Epithelial cell of esophagus (primary cell): ENCODE data around the gene RPIA.
A peak's percentile ranks its signal among the peaks of the same experiment; 100 is the strongest.

Source experiments
- DNase-seq: peaks from one replicate; pipeline ENCODE4 v3.0.0; 2010; ENCODE audit warnings: low read depth
- H3K4me3 ChIP-seq: 2 replicates; pipeline ENCODE4 v1.5.1; 2011; ENCODE audit warnings: mild to moderate bottlenecking, low read length, control low read depth
- TF ChIP-seq, protein P1 (sequence below): IDR thresholded peaks from 2 replicates; pipeline ENCODE4 v1.5.1; 2011; ENCODE audit warnings: low read depth, mild to moderate bottlenecking, low read length, control low read depth, inconsistent platforms; ENCODE audit not compliant: insufficient read depth; ENCODE audit errors: missing control alignments

The RPIA gene

DNA sequence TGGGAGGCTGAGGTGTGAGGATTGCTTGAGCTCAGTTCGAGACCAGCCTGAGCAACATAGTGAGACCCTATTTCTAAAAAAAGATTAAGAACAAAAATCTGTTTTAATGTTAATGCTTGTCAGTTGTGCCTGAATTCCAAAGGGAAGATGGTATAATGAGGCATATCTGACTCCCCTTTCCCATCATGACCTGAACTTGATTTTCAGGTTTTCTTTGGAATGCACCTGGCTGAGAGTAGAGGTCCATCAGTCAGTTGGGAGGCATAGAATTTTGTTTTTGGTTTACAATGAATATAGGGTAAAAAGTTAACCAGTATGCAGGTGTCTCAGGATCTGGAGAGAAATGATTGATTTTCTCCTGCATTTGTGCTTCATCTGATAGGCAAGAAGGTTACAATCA is 20.4 kb downstream of the RPIA start:
- TF ChIP-seq, protein P1, sequence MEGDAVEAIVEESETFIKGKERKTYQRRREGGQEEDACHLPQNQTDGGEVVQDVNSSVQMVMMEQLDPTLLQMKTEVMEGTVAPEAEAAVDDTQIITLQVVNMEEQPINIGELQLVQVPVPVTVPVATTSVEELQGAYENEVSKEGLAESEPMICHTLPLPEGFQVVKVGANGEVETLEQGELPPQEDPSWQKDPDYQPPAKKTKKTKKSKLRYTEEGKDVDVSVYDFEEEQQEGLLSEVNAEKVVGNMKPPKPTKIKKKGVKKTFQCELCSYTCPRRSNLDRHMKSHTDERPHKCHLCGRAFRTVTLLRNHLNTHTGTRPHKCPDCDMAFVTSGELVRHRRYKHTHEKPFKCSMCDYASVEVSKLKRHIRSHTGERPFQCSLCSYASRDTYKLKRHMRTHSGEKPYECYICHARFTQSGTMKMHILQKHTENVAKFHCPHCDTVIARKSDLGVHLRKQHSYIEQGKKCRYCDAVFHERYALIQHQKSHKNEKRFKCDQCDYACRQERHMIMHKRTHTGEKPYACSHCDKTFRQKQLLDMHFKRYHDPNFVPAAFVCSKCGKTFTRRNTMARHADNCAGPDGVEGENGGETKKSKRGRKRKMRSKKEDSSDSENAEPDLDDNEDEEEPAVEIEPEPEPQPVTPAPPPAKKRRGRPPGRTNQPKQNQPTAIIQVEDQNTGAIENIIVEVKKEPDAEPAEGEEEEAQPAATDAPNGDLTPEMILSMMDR, result no peak
- no peak overlapping the region for H3K4me3 ChIP-seq
- peak; percentile 52 for DNase-seq

DNA sequence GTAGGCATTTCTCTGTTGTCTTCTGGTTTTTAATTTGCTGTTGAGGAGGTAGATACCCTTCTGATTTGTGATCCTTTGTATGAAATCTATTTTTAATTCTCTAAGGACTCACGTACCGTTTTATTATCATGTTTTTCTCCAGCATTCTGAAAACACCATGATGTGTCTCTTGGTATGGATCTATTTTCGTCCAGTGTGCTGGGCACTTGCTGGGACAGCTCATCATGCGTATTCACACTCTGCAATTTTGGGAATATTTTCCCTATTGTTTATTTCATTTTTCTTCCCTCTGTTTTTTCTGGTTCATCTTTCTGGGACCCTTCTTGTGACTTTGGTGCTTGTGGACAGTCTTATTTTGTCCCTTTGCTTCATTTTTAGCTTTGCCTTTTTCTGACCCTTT is 21.9 kb downstream of the RPIA start:
- TF ChIP-seq, protein P1, result no peak
- no peak overlapping the region for H3K4me3 ChIP-seq
- DNase-seq, result no peak

DNA sequence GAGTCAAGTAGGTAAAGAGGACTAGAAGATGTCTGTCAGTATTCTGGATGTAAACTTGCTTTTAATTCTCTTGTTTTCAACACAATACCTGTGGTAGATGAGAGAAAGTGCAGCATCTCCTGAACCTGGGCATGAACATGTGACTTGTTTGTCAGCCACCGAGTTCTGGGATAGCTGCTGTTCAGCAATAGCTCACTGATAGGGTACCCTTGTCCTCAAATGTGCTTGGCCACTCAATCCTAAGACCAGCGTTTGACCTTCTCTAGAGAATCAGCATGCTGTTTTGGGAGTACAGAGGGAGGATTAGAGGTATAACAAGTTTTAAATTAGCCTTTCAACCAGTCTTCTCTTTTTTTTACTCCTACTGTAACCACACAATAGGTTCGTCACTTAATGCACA is 23.2 kb downstream of the RPIA start:
- TF ChIP-seq, protein P1, result no peak
- no peak for DNase-seq
- no peak overlapping the region for H3K4me3 ChIP-seq

DNA sequence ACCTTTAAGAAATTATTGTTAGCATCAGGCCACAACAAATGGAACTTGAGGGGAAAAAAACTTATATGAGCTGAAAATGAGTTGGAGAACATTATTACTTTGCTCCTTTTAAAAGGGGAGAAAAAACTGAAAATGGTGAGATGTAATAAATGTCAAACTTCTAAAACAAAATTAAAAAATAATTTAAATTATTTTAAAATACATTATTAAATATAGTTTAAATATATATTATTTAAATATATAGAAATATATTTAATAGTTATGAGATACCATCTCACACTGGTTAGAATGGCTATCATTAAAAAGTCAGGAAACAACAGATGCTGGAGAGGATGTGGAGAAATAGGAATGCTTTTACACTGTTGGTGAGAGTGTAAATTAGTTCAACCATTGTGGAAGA is 28.9 kb downstream of the RPIA start:
- TF ChIP-seq, protein P1, result no peak
- H3K4me3 ChIP-seq, result no peak overlapping the region
- no peak for DNase-seq

DNA sequence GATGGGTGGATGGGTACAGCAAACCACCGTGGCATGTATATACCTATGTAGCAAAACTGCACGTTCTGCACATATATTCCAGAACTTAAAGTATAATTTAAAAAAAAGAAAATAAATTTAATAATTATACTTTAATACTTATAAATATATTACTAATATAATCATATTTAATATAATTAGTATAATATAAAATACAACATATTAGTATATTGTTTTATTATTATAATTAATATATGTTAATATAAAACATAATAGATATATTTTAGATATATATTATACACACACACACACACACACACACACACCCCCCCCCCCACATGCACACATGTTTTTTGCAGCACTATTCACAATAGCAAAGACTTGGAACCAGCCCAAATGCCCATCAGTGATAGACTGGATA is 29.8 kb downstream of the RPIA start:
- no peak overlapping the region for H3K4me3 ChIP-seq
- DNase-seq, result no peak
- TF ChIP-seq, protein P1, result no peak

DNA sequence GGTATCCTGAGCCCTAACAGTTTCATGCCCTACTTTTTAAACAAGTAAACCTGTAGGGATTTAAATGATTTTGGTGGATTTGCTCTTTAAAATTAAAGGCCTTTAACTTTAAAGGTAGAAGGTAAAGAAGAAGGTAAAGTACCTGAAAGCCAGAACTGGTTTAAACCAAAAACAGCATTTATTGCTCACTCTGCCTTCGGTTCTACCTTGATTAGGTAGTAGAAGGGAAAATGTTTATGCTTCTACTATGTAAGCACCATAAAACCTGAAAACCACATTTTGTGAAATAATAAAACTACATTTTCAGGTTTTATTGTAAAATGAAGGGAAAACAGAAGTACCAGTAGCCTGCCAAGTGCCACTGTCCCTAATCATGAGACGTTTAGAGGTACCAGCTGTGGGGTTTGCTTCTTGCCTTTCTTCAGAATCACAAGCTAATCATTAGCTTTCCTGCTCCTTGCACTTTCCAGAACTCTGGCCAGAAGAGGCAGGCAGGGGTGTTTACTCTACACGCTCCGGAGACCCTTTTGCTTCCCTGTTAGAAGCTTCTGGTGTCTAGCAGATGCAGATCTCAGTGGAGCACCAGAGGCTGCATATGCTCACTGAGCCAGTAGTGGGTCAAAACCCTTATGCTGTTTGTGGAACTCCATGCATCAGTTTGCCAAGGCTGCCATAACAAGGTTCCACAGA is 33.3 kb downstream of the RPIA start:
- no peak for DNase-seq
- TF ChIP-seq, protein P1, result no peak
- H3K4me3 ChIP-seq, result no peak overlapping the region
